ENCODE data around the gene SMARCD1. TPM values are rescaled to one million over a fixed set of nuclear protein-coding genes. Genes with fewer than 3 reads are reported as not detected.

Gene SMARCD1
- polyA plus RNA-seq (ENCODE audit: insufficient read length in 3 of 3), result 100 to 1,000 TPM; 157 to 185 (median 168) TPM

GRCh38 chr12:50084775-50085614 lies at the start of gene SMARCD1:
SMARCD1 (plus strand) TSS chr12:50085342; CDS start chr12:50085370, 28 bp downstream.
- DNase-seq (ENCODE audit: low read depth in 3 of 3, low spot score in 2 of 3), result peak; percentile 74 to 85 (median 84)

- no peak for DNase-seq (ENCODE audit: low read depth in 3 of 3, low spot score in 2 of 3)
These were observed 46.8 kb upstream of the SMARCD1 start for GRCh38 chr12:50038336-50038735.

- DNase-seq (ENCODE audit: low read depth in 3 of 3, low spot score in 2 of 3), result no peak
These were observed 45.8 kb upstream of the SMARCD1 start for GRCh38 chr12:50039151-50039835.

- no peak for DNase-seq (ENCODE audit: low read depth in 3 of 3, low spot score in 2 of 3)
These were observed 44.5 kb upstream of the SMARCD1 start for GRCh38 chr12:50040657-50041056.

- DNase-seq (ENCODE audit: low read depth in 3 of 3, low spot score in 2 of 3), result no peak
These were observed 43.9 kb upstream of the SMARCD1 start for GRCh38 chr12:50041062-50041860.

DNA sequence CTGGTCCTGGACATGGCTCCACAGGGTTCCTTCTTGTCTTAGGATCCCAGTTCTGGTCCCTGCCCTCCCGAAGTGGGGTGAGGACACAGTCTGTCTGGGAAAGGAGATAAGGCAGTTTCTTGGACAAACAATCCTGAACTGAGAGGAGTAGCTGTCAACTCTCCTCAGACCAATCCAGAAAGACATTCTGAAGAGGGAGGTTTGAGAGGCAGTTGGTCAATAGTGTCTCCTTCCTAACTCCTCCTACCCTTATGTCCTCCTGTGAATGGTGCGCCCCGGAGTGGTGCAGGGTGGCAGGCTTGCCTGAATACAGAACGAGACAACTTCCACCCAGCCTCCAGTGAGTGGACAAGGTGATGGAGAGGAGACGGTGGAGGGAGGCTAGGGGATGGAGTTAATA lies 43.2 kb upstream of the SMARCD1 start:
- no peak for DNase-seq (ENCODE audit: low read depth in 3 of 3, low spot score in 2 of 3)

- DNase-seq (ENCODE audit: low read depth in 3 of 3, low spot score in 2 of 3), result no peak
These were observed 42.4 kb upstream of the SMARCD1 start for GRCh38 chr12:50042693-50043092.

- DNase-seq (ENCODE audit: low read depth in 3 of 3, low spot score in 2 of 3), result no peak
These were observed 41.8 kb upstream of the SMARCD1 start for GRCh38 chr12:50043308-50043707.

GRCh38 chr12:50043854-50044253 lies 41.3 kb upstream of the SMARCD1 start:
- DNase-seq (ENCODE audit: low read depth in 3 of 3, low spot score in 2 of 3), result no peak

DNA sequence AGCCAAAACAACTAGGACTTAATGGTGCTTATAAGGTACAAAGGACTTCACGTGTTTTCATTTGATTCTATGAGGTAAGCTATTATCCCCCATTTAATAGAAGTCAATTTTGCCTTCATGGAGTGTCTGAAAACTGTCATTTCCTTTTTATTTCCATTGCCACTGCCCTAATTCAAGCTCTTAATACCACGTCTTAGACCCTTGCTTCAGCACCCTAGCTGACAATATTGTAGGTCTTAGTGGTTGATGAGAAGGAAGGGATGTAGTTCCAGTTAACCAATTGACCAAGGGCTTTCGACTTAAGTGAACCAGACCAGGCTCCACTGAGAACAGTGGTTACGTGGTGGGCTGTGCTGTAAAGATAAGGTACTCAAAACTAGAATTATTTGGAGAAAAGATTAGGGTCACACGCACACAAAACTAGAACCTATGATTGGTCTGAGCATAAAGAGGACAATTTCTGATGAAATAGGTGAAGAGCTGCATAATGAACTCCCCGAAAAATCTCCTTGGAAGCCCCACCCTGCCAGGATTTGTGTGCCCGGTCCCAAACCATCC lies 37.4 kb upstream of the SMARCD1 start:
- no peak for DNase-seq (ENCODE audit: low read depth in 3 of 3, low spot score in 2 of 3)

GRCh38 chr12:50049254-50050118 lies 35.7 kb upstream of the SMARCD1 start:
- no peak for DNase-seq (ENCODE audit: low read depth in 3 of 3, low spot score in 2 of 3)

DNA sequence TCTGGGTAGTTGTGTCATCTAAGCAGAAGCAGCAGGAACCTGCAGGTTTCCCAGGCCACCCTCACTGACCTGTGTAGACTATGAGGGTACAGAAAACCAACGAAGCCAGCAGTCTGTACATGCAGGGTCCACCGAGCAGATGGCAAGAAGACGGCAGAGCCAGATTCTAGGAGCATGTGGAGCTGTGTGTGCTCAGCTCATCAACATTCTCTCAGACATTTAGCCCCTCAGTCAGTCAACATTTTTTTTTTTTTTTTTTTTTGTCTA lies 35.1 kb upstream of the SMARCD1 start:
- DNase-seq (ENCODE audit: low read depth in 3 of 3, low spot score in 2 of 3), result no peak

DNA sequence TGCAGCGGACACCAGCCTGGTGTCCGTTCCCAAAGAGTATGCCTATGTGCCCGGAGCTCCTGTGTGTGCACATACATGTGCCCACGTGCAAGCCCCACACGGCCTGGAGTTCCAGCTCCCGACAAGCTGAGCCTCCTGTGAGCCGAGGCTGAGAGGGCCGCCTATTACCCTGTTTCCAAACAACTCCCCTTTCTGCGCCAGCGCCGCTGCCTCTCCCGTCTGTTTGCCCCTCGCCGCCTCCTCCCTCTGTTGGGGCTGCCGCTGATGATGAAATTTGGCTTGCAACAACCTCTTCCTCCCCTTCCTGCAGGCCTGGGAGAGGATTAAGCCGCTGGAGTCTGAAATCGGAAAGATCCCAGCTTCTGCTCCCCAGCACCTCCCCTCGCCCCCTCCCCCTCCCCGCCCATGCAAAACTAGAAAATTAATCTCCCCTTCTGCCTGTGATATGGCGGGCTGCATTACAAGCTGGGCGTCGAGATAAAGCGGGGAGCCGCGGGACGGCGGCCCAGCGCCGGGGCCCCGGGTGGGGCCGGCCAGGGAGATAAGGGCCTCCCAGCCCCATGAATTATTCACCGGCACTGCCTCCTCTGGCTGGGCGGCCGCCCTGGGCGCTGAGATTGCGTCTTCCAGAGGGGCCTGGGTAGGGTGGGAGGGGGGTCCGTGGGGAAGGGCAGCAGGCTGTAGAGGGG lies 34.6 kb upstream of the SMARCD1 start:
- DNase-seq (ENCODE audit: low read depth in 3 of 3, low spot score in 2 of 3), result no peak

- DNase-seq (ENCODE audit: low read depth in 3 of 3, low spot score in 2 of 3), result no peak
These were observed 33.9 kb upstream of the SMARCD1 start for GRCh38 chr12:50051101-50051806.

- DNase-seq (ENCODE audit: low read depth in 3 of 3, low spot score in 2 of 3), result no peak
These were observed 32.6 kb upstream of the SMARCD1 start for GRCh38 chr12:50052544-50052943.

DNA sequence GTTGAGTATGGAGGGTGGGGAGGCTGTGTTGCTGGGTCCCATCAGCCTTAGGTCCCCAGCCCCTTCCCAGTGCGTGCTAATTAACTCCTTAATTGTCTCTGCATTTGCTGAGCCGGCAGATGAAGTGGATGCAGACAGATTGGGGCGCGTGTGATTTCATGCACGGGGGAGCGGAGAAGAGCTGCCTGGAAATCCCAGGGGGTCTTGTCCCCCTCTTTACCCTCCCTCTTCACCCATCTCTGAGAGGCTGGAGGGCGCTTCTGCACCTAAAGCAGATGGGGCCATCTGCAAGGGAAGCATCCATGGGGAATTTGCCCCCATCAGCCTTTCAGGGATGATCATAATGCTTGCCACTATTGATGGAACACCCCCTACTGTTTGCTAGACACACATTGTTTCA lies 32.2 kb upstream of the SMARCD1 start:
- no peak for DNase-seq (ENCODE audit: low read depth in 3 of 3, low spot score in 2 of 3)

DNA sequence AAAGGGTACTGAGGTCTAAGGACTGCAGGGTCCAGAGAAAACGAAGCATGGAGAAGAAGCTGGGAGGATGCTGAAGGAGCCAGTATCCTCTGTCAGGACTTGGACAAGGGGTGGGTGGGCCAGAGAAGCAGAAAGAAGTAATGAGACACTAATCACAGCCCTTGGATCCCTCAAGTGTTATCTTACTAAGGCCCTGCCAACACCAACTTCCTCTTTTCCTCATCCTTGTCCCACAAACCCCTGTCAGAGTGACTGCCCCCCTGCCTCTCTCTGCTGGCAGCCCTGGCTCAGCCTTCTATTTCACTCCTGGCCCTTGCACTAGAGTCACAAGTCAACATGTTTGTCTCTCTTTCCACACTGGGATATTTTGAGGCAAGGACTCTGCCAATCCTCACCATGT lies 31.6 kb upstream of the SMARCD1 start:
- no peak for DNase-seq (ENCODE audit: low read depth in 3 of 3, low spot score in 2 of 3)

- DNase-seq (ENCODE audit: low read depth in 3 of 3, low spot score in 2 of 3), result no peak
These were observed 29.1 kb upstream of the SMARCD1 start for GRCh38 chr12:50055831-50056638.
